HG02981 (cell line): ENCODE measurements around the gene SCG2.
"Not testable (repeated sequence)": the region's sequence is repeated elsewhere in the genome, so short reads cannot be mapped to it uniquely, and the experiment has no call there.

ENCODE experiments used
- ATAC-seq: cut with Tn5 transposase; IDR thresholded peaks from one replicate; pipeline ENCODE4 v1.9.1; 2021; ENCODE audit warnings: mild to moderate bottlenecking, moderate library complexity; ENCODE audit not compliant: unreplicated experiment

The SCG2 gene

GRCh38 chr2:223613017-223613950 is 11.1 kb upstream of the SCG2 start:
- ATAC-seq: no peak

GRCh38 chr2:223612501-223612900 is 10.3 kb upstream of the SCG2 start:
- no peak for ATAC-seq

GRCh38 chr2:223611061-223611460 is 8.9 kb upstream of the SCG2 start:
- no peak for ATAC-seq

- no peak for ATAC-seq
These were observed 5.3 kb upstream of the SCG2 start for GRCh38 chr2:223607476-223607875.

- ATAC-seq: no peak
These were observed 4.8 kb upstream of the SCG2 start for GRCh38 chr2:223606946-223607345.

GRCh38 chr2:223604231-223604630 is 2.1 kb upstream of the SCG2 start:
- no peak for ATAC-seq

- ATAC-seq: no peak
These were observed 811 bp upstream of the SCG2 start for GRCh38 chr2:223602972-223603371.

- ATAC-seq: no peak
These were observed 1.1 kb downstream of the SCG2 start for GRCh38 chr2:223601018-223601417.

- ATAC-seq: no peak
These were observed 2.4 kb downstream of the SCG2 start for GRCh38 chr2:223599640-223600380.

- ATAC-seq: no peak
These were observed 3.0 kb downstream of the SCG2 start for GRCh38 chr2:223598994-223599639.

GRCh38 chr2:223597076-223597475 is 5.1 kb downstream of the SCG2 start:
- ATAC-seq: no peak

- no peak for ATAC-seq
These were observed 6.0 kb downstream of the SCG2 start for GRCh38 chr2:223596208-223596607.

GRCh38 chr2:223594831-223595230 is 7.3 kb downstream of the SCG2 start:
- no peak for ATAC-seq

GRCh38 chr2:223594259-223594658 is 7.9 kb downstream of the SCG2 start:
- no peak for ATAC-seq

- ATAC-seq: not testable (repeated sequence)
These were observed 9.5 kb downstream of the SCG2 start for GRCh38 chr2:223592689-223593088.

GRCh38 chr2:223591596-223591995 is 10.6 kb downstream of the SCG2 start:
- no peak for ATAC-seq

- ATAC-seq: no peak
These were observed 11.2 kb downstream of the SCG2 start for GRCh38 chr2:223590964-223591363.

GRCh38 chr2:223589901-223590300 is 12.3 kb downstream of the SCG2 start:
- no peak for ATAC-seq

- ATAC-seq: no peak
These were observed 13.9 kb downstream of the SCG2 start for GRCh38 chr2:223588251-223588650.

- ATAC-seq: no peak
These were observed 14.9 kb downstream of the SCG2 start for GRCh38 chr2:223587301-223587700.

GRCh38 chr2:223586261-223586660 is 15.9 kb downstream of the SCG2 start:
- ATAC-seq: no peak

GRCh38 chr2:223585666-223586065 is 16.5 kb downstream of the SCG2 start:
- no peak for ATAC-seq
